GM12874 (cell line): ENCODE measurements around the gene CAMSAP3.

Experiments used
- TF ChIP-seq, protein P1 (sequence below): IDR thresholded peaks from 2 replicates; pipeline ENCODE4 v1.5.1; 2011; ENCODE audit warnings: low read depth, mild to moderate bottlenecking, control low read depth, low read length, moderate library complexity; ENCODE audit not compliant: insufficient read depth

The CAMSAP3 gene

DNA sequence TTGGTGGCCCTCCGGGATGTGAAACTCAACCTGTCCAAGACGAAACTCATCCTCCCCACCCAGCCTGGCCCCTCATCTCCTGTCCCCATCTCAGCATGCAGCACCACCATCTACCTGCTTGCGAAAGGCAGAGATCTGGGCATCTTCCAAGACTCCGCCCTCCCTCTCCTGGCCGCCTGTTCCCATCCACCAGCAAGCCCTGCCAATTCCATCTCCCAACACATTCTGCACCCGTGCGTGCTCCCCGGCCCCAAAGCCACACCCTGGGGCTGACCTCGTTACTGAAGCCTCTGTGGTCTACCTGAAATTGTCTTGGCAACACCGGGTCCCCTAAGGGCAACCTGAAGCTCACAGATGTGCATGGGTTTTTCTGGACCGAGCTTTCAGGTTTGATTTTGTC lies 13.2 kb upstream of the CAMSAP3 start:
- TF ChIP-seq, protein P1, sequence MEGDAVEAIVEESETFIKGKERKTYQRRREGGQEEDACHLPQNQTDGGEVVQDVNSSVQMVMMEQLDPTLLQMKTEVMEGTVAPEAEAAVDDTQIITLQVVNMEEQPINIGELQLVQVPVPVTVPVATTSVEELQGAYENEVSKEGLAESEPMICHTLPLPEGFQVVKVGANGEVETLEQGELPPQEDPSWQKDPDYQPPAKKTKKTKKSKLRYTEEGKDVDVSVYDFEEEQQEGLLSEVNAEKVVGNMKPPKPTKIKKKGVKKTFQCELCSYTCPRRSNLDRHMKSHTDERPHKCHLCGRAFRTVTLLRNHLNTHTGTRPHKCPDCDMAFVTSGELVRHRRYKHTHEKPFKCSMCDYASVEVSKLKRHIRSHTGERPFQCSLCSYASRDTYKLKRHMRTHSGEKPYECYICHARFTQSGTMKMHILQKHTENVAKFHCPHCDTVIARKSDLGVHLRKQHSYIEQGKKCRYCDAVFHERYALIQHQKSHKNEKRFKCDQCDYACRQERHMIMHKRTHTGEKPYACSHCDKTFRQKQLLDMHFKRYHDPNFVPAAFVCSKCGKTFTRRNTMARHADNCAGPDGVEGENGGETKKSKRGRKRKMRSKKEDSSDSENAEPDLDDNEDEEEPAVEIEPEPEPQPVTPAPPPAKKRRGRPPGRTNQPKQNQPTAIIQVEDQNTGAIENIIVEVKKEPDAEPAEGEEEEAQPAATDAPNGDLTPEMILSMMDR, result no peak

DNA sequence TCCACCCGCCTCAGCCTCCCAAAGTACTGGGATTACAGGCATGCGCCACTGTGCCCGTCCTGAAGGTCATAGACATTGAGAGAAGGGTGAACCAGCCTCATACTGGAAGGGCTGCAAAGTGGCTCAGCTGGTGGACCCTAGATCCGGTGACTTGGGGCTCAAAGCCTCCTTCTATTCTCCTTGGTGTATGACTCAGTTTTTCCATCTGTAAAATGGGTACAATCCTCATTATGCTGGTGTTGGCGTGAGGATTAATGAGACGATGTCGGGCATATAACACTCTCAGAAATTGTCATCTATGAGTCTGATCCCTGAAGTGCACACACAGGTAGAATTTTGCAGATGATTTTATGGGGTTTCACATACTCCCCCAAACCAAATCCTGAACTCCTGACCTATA lies 5.8 kb upstream of the CAMSAP3 start:
- TF ChIP-seq, protein P1, result no peak

DNA sequence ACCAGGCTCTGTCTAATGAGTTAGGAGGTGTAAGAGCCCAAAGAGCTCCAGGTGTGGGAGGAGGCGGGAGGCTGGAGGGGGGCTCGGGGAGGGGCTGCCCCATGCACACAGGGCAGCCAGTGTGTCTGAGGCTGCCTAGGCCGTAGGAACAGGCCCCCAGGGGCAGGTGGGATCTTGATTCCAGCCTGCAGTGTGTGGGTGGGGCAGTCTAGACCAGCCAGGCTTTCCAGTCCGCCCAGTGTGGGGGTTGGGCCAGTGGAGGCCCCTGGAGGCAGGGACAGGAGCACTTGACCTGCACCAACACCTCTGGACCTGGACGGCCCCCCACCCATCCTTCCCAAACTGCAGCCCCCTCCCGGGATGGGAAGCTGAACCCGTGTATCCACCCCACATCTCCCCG lies 5.4 kb upstream of the CAMSAP3 start:
- TF ChIP-seq, protein P1, result no peak

DNA sequence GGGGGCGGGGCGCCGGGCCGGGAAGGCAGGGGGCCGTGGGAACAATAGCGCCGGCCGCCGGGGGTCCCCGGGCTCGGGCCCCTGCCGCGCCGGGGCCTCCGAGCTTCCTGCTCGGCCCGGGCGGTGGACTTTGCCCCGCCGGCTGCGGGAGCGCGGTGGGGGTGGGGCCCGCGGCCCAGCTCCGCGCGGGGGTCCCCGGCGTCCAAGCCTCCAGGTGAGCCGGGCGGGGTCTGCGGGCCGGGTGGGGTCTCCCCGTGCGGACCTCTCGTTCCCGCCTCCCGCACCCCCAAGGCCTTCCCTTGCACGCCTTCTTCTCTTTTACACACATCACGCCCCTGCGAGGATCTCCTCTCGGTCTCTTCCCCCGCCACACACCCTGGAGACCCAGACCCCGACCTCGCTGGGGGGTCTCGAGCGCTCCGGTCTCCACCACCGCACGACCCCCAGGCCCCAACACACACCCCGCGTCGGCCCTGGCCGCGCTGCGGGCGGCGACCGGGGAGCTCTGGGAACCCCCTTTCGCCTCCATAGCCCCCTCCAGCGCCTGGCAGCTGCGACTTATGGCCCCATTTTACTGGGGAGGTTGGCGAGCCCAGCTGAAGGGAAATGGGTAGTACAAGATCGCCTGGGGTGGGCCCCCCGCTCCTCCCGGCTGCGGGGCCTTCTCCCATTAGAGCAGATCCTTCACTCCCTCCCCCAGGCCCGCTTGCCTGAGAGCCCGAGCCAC lies 711 bp downstream of the CAMSAP3 start:
- TF ChIP-seq, protein P1, result 0 out of 2 replicates have a peak, but pooled peaks have one; percentile 16

DNA sequence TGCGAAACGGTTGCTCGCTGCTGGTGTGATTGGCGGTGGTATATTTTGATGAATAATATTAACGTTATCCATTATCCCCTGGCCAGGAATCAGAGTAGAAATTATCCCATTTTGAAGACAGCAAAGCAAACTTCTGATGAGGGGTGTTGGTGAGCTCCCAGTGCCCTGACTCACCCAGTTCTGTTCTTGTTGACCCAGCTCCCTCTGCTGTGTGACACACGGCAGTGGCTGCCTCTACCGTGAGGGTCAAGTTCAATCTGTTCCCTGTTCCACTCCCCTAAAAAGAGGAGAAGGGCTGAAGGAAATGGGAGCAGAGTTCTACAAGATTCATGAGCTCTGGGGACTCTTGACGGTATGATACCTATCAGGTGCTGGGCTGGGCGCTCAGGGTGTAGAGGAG lies 2.0 kb downstream of the CAMSAP3 start:
- TF ChIP-seq, protein P1, result no peak

DNA sequence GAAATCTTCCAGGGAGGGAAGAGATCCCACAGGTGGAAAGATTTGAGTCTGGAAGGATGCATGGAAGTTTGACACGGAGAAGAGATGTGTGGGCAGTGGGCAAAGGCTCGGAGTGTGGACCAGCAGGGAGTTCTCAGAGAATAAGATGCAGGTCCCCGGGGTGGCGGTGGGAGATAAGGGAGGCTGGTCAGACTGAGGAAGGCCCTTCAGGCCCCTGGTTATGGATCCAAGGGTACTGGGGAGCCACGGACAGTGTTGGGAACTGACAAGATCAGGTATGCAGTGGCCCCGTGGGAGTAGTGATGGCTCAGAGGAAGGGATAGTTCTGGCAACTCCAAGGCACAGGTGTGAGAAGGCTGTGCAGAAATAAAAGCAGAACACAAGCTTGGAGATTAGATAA lies 2.5 kb downstream of the CAMSAP3 start:
- TF ChIP-seq, protein P1, result no peak

DNA sequence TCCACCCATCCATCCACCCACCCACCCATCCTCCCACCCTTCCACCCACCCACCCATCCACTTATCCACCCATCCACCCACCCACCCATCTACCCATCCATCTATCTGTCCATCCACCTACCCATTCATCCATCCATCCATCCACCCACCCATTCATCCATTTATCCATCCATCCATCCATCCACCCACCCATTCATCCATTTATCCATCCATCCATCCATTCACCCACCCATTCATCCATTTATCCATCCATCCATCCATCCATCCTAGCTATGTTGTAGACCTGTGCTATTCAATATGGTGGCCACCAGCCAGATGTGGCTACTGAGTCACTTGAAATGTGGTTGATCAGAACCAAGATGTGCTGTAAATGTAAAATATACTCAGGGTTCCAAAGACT lies 5.1 kb downstream of the CAMSAP3 start:
- TF ChIP-seq, protein P1, result no peak
